NCI-H226 (cell line): ENCODE measurements around the gene KRT79.

Experiments used
- DNase-seq: peaks from one replicate; pipeline ENCODE4 v3.0.0-alpha.2; 2015

KRT79 gene

GRCh38 chr12:52788192-52788875 lies 45.8 kb downstream of the KRT79 start:
- DNase-seq = no peak

- DNase-seq = no peak
These were observed 46.6 kb downstream of the KRT79 start for GRCh38 chr12:52787324-52788191.

- no peak for DNase-seq
These were observed 49.2 kb downstream of the KRT79 start for GRCh38 chr12:52784909-52785308.

- no peak for DNase-seq
These were observed 50.4 kb downstream of the KRT79 start for GRCh38 chr12:52783563-52784316.

- DNase-seq = no peak
These were observed 51.6 kb downstream of the KRT79 start for GRCh38 chr12:52782502-52782901.

GRCh38 chr12:52781399-52782082 lies 52.6 kb downstream of the KRT79 start:
- DNase-seq = no peak

- DNase-seq = no peak
These were observed 54.2 kb downstream of the KRT79 start for GRCh38 chr12:52779914-52780313.

- DNase-seq = no peak
These were observed 55.3 kb downstream of the KRT79 start for GRCh38 chr12:52778833-52779232.

- no peak for DNase-seq
These were observed 56.5 kb downstream of the KRT79 start for GRCh38 chr12:52777566-52777965.

GRCh38 chr12:52776913-52777395 lies 57.2 kb downstream of the KRT79 start, which contains the start of gene KRT76:
KRT76 (minus strand) TSS chr12:52777345; CDS start chr12:52777291, 54 bp downstream.
- no peak for DNase-seq

- DNase-seq = no peak
These were observed 57.7 kb downstream of the KRT79 start for GRCh38 chr12:52776435-52776834.

GRCh38 chr12:52774629-52775250 lies 59.4 kb downstream of the KRT79 start:
- DNase-seq = peak; percentile 88

GRCh38 chr12:52772772-52773171 lies 61.3 kb downstream of the KRT79 start:
- no peak for DNase-seq

GRCh38 chr12:52772188-52772587 lies 61.9 kb downstream of the KRT79 start:
- DNase-seq = no peak

- DNase-seq = no peak
These were observed 62.6 kb downstream of the KRT79 start for GRCh38 chr12:52771505-52771904.
